Testis (tissue), 3 donors: ENCODE measurements around the gene FRRS1L. TPM values are rescaled to one million over a fixed set of nuclear protein-coding genes. Genes with fewer than 3 reads are reported as not detected.

Source experiments
- DNase-seq: peaks from one replicate; pipeline ENCODE4 v3.0.0-alpha.2; 2019
- H3K27ac ChIP-seq, 2 donors: fragments of 200-600 bp; sonication (generic); one replicate each; pipeline ENCODE4 v1.5.1; 2019
- H3K27me3 ChIP-seq: fragments of 200-600 bp; sonication (generic); one replicate; pipeline ENCODE4 v1.5.1; 2019
- H3K36me3 ChIP-seq: fragments of 200-600 bp; sonication (generic); one replicate; pipeline ENCODE4 v1.5.1; 2017; ENCODE audit warnings: low read depth; ENCODE audit errors: missing control alignments
- H3K4me1 ChIP-seq: fragments of 200-600 bp; sonication (generic); one replicate; pipeline ENCODE4 v1.5.1; 2019
- H3K4me3 ChIP-seq, 2 donors: fragments of 200-600 bp; sonication (generic); one replicate each; pipeline ENCODE4 v1.5.1; 2017 to 2019
- H3K9me3 ChIP-seq: fragments of 200-600 bp; sonication (generic); one replicate; pipeline ENCODE4 v1.5.1; 2017
- POLR2A ChIP-seq: fragments of 450-650 bp; IDR thresholded peaks from one replicate; pipeline ENCODE4 v1.6.1; 2017; ENCODE audit warnings: antibody characterized with exemption, mild to moderate bottlenecking, moderate library complexity
- WGBS, 2 donors: methylation state at CpG; one replicate each; pipeline ENCODE4 v1.1.5; 2018; 5-methylcytosine and 5-hydroxymethylcytosine counted together
- intact Hi-C: fragments of 100-400 bp; cut with DNase I; formaldehyde crosslinking; loops from one replicate; pipeline ENCODE4 v1.15.1; 2023; ENCODE audit warnings: low total_unique reads
- polyA plus RNA-seq: library from polyadenylated mRNA; stranded (reverse); fragments of 350-450 nt; fragmentation: Illumina TruSeq; extraction: RNeasy Lipid Tissue Mini Kit (QIAGEN cat#74804); gene quantifications from one replicate; pipeline ENCODE4 v1.2.3, GENCODE V29; 2014; ENCODE audit warnings: low read depth, low replicate concordance; ENCODE audit not compliant: insufficient read depth
- total RNA-seq, 2 donors: library from RNA; depleted of rRNA; stranded (reverse); fragments of >200 nt; gene quantifications; one replicate each; pipeline ENCODE4 v1.2.3, GENCODE V29; 2016
- TF ChIP-seq, protein P1 (sequence below), 3 experiments: fragments of 450-650 bp in 2 of 3; fragments of 200-600 bp in 1 of 3; sonication (generic) in 1 of 3; IDR thresholded peaks; one replicate each; pipeline ENCODE4 v1.5.1; 2016 to 2019; ENCODE audit warnings: antibody characterized with exemption in 3 of 3, mild to moderate bottlenecking in 2 of 3, moderate library complexity in 1 of 3

FRRS1L gene
- total and polyA plus RNA-seq, 3 donors from 2014 or later: 5.3 to 9.3 (median 6.0) TPM

DNA sequence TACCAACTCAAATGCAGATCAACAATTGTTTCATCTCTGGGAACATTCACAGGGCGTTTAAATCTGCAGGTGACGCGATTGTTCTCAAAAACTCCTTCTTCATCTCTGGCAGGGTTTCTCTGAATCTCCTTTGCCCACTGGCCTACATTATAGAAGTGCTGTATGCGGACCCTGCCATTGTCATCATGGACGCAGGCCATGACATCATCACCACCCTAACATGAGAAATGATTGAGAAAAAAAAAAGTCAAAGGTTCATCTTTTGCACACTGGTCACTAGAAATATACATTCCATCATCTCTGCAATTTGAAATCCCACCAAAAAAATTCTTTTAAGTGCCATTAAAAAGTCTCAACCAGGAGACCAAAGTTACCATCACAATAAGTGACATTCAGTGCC is 25.7 kb downstream of the FRRS1L start:
- Histone ChIP-seq H3K27me3 (no peaks in the 10 kb centered on the region), H3K4me3 (no peak overlapping the region), H3K36me3 (no peaks in the 10 kb centered on the region), H3K9me3 (no peaks in the 10 kb centered on the region), H3K27ac (no peak overlapping the region), H3K4me1 (no peaks in the 10 kb centered on the region)
- no peak for TF ChIP-seq POLR2A
- TF ChIP-seq, protein P1, sequence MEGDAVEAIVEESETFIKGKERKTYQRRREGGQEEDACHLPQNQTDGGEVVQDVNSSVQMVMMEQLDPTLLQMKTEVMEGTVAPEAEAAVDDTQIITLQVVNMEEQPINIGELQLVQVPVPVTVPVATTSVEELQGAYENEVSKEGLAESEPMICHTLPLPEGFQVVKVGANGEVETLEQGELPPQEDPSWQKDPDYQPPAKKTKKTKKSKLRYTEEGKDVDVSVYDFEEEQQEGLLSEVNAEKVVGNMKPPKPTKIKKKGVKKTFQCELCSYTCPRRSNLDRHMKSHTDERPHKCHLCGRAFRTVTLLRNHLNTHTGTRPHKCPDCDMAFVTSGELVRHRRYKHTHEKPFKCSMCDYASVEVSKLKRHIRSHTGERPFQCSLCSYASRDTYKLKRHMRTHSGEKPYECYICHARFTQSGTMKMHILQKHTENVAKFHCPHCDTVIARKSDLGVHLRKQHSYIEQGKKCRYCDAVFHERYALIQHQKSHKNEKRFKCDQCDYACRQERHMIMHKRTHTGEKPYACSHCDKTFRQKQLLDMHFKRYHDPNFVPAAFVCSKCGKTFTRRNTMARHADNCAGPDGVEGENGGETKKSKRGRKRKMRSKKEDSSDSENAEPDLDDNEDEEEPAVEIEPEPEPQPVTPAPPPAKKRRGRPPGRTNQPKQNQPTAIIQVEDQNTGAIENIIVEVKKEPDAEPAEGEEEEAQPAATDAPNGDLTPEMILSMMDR (IDR thresholded peaks at IDR 0.05): no peak
- 90 to 94% methylated on average over 5 of the region's 5 CpGs for WGBS, 2 donors
- intact Hi-C loops: no loop called here
- no peak for DNase-seq

- H3K9me3 ChIP-seq: no peaks in the 10 kb centered on the region
- DNase-seq: no peak
- no peak overlapping the region for H3K4me3 ChIP-seq
- no peaks in the 10 kb centered on the region for H3K4me1 ChIP-seq
- WGBS, 2 donors: 94 to 95% methylated on average over 1 of the region's 1 CpG
- no peaks in the 10 kb centered on the region for H3K27me3 ChIP-seq
- no peak overlapping the region for H3K27ac ChIP-seq
- TF ChIP-seq POLR2A: no peak
- no peaks in the 10 kb centered on the region for H3K36me3 ChIP-seq
- intact Hi-C loops: no loop called here
Observed at GRCh38 chr9:109139851-109140250, 27.2 kb downstream of the FRRS1L start.

DNA sequence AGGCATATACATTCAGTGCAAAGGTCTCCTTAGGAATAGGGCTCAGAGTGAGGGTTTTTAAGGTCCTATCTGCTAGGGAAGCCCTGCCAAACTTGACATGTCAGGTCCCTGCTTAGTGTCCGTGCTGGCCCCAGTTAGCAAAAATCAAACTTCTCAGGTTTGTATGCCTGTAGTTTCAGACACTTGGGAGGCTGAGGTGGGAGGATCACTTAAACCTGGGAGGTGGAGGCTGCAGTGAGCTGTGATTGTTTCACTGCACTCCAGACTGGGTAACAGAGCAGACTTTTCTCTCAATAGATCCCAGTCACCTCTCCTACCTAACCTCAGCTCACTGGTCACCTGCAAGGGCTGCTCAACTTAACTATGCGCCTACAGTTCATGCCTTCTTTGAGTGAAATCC is 28.6 kb downstream of the FRRS1L start:
- Histone ChIP-seq H3K27me3 (no peaks in the 10 kb centered on the region), H3K36me3 (no peaks in the 10 kb centered on the region), H3K4me3 (no peak overlapping the region), H3K9me3 (no peaks in the 10 kb centered on the region), H3K27ac (no peak overlapping the region), H3K4me1 (no peaks in the 10 kb centered on the region)
- DNase-seq: no peak
- 97 to 100% methylated on average over 2 of the region's 2 CpGs for WGBS, 2 donors
- TF ChIP-seq POLR2A: no peak
- TF ChIP-seq, protein P1 (IDR thresholded peaks at IDR 0.05): no peak
- intact Hi-C loops: no loop called here

- intact Hi-C loops: no loop called here
- H3K9me3 ChIP-seq: no peaks in the 10 kb centered on the region
- 83 to 95% methylated on average over 1 of the region's 1 CpG for WGBS, 2 donors
- H3K4me1 ChIP-seq: no peaks in the 10 kb centered on the region
- H3K36me3 ChIP-seq: no peaks in the 10 kb centered on the region
- no peak overlapping the region for H3K27ac ChIP-seq
- no peak for TF ChIP-seq POLR2A
- TF ChIP-seq, protein P1 (IDR thresholded peaks at IDR 0.05): no peak
- no peak for DNase-seq
- H3K4me3 ChIP-seq: no peak overlapping the region
- H3K27me3 ChIP-seq: no peaks in the 10 kb centered on the region
Observed at GRCh38 chr9:109134167-109134578, 32.9 kb downstream of the FRRS1L start.

DNA sequence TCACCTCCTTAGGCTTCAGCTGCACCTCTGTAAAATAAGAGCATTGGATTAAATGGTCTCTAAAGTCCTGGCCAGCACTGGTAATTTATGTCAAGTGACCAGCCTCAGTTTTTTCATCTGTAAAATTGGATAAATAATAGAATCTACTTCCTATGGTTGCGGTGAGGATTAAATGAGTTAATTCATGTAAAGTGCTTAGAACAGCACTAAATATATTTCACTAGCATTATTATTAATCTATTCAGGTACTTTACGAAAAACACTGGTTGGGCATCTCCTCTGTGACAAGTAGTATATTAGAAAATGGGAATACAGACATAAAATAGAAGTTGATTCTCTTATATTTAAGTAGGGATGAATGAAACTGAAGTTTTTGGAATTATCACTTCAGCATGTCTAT is 33.5 kb downstream of the FRRS1L start:
- TF ChIP-seq, protein P1 (IDR thresholded peaks at IDR 0.05): no peak
- TF ChIP-seq POLR2A: no peak
- Histone ChIP-seq H3K9me3 (no peaks in the 10 kb centered on the region), H3K4me3 (no peak overlapping the region), H3K36me3 (no peaks in the 10 kb centered on the region), H3K4me1 (no peaks in the 10 kb centered on the region), H3K27ac (no peak overlapping the region), H3K27me3 (no peaks in the 10 kb centered on the region)
- 92 to 93% methylated on average over 2 of the region's 2 CpGs for WGBS, 2 donors
- DNase-seq: no peak
- intact Hi-C loops: no loop called here
